HuH-7 (cell line): Measurements from ENCODE around the gene PRM1.

Experiments used
- DNase-seq: peaks from one replicate; pipeline ENCODE4 v3.0.0; 2011; ENCODE audit warnings: low spot score

PRM1 gene

DNA sequence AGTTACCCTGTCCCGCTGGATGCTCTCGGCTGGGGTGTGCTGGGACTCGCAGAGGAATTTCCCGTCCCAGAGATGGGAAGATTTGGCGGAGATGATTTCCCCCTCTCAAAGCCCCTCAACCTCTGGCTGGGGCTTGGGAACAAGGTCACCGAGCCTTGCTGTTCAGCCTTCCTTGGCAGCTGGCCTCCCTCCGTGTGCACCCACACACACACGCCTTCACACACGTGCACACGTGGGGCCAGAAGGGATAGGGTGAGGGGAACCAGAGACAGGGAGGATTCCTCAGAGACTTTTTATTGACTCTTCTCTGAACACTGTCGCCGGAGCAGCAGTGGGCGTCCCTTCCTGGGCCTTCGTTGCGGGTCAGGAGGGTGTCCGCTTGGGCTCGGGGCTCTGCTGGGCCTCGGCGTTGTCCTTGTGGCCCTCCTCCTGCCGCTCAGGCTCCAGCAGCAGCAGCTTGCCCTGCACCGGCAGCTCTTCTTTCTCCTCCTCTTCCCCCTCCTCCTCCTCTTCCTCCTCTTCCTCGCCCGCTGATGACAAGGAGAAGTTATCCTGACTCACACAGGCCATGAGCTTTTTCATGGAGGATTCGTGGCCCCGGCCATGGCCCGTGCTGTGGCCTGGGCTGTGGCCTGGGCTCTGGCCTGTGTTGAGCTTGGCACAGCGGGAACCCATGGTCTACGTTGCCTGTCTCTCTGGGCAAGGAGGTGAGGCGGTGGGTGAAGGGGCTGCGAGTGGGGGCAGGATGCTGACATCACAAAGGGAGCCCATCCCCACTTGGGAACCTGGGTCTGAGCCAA, 8.0 kb downstream of the PRM1 start, which contains the start of gene PRM3:
PRM3 (minus strand) TSS at position 709 of the 800 bp plus-strand sequence; CDS start at position 675, 34 bp downstream.
- DNase-seq, result no peak

DNA sequence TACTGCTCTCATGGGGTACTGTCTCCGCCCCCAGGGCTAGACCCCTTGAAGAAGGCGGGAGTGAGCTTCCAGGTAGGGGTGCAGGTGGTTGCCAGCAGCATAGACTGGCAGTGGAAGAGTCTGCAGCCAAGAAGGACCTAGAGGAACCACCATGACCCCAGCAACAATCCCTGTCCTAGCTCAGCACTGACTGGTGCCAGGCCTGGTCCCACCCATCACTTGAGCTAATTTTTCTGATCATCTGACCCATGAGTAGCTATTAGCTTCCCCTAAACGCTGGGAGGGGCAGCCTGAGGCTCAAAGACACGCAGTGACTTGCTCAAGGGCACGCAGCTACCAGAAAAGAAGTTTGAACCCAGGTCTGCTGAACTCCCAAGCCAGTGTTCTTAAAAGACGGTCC, 8.6 kb downstream of the PRM1 start:
- DNase-seq, result no peak

DNA sequence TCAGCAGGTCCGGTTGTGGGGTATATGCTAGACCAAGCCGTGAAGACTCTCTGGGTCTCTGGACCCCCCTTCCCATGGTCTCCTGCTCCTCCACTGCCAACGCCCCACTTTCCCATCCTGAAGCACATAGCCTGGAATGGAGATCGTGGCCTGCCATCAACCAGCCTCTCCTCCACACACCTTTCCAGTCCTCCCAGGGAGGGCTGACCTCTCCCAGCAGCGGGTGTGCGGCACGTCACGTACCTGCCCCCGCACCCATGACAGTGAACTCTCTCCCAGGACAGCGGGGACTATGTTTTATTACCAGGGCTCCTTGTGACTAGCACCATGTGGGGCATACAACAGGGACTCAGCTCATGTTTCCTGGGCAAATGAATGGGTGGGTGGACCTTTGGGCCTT, 9.5 kb downstream of the PRM1 start:
- DNase-seq, result no peak

DNA sequence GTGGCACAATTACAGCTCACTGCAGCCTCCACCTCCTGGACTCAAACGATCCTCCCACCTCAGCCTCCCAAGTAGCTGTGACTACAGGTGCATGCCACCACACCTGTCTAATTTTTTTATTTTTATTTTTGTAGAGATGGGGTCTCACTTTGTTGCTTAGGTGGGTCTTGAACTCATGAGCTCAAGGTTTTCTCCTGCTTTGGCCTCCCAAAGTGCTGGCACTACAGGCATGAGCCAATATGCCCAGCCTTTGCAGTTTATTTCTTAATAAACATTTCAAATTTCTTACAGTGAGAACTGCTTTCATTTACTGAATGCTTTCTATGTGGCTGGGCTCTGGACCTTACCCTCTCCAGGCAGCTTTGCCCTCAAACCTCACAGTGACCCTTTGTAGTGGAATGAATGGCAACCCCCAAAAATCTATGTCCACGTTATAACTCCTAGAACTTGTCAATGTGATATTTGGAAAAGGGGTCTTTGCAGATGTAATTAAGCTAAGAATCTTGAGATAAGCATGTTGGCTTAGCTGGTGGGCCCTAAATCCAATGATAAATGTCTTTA, 10.4 kb downstream of the PRM1 start:
- DNase-seq, result no peak

DNA sequence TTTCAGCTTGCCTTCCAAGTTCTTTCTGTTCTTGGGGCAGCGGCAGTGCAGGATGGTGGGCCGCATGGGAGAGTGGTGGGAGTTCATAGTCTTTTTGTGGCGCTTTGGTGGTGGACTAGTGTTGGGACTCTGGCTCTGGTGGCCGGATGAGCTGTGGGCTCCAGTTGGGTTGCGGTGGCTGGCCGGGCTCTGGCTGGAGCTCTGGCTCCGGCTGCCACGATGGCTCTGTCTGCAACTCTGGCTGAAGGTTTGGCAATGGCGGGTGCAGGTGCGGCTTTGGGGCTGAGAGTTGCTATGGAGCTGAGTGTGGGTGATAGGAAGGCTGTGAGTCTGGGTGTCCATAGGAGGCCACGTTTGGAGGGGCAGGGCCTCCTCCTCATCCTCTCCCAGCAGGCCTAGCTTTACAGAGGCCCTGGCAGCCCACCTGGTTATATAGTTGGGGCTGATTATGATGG, 12.2 kb downstream of the PRM1 start, which contains the start of gene TNP2:
TNP2 (minus strand) TSS at position 405 of the 455 bp plus-strand sequence; CDS start at position 342, 63 bp downstream.
- DNase-seq, result no peak

DNA sequence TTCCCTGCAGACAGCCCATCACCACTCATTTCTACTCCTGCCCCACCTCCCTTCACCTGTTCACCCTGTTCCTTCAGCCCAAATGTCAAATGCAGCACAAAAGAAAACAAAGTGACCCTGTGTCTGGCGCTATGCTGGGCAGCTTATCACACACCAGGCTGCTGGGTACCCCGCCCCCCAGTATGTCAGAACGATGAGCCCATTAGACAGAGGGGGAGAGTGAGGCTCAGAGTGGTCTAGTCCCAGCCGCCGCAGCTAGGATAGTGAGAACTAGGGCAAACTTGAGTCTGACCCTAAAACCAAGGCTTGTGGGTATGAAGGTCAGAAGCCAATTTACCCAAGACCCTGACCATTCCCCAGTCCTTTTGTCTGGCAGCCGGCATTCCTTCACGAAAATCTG, 16.0 kb downstream of the PRM1 start:
- DNase-seq, result no peak

DNA sequence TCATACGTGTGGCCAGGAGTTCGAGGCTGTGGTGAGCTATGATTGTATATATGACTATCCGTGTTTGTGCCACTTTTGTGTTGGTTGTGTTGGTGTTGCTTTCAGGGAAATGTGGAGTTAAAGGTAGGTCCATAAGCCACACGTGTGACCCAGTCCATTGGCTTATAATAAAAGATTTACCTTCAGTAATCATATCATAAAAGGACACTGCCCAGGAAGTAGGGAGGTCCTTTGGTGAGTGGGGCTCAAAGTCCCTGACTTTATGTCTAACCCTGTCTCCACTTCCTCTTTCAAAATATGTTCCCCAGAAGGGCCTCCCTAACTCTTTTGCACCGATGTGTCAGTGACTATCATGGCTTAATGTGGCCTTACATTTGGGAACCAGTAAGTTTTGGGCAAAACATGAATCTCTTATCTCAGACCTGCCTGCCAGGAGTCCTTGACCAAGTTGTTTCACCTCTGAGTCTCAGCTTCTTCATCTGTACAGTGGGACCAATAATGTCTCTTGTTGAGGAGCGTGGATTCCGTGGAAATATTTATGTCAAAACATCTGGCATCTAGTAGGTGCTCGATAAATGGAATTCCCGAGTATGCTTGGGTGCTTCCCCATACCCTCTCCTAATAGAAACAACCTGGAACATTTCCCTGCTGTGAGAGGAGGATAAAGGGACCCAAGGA, 16.8 kb downstream of the PRM1 start:
- no peak for DNase-seq

DNA sequence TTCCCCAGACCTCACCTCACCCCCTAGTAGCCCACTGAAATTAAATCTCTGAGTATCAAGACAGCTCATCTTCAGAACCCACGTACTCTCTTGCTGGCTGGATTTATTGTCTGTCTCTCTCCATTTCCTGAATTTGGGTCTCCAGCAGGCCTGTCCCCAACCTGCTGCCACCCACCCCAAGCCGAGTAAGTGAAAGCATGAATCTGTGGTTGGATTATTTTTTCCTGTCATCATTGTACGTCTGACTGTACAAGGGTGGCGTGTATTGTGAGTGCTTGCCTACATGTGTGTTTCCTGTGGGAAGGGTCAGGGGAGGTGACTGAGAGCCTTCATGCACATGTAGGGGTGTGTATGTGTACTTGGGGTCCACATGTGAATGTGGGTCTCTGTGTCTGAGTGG, 17.4 kb downstream of the PRM1 start:
- no peak for DNase-seq

DNA sequence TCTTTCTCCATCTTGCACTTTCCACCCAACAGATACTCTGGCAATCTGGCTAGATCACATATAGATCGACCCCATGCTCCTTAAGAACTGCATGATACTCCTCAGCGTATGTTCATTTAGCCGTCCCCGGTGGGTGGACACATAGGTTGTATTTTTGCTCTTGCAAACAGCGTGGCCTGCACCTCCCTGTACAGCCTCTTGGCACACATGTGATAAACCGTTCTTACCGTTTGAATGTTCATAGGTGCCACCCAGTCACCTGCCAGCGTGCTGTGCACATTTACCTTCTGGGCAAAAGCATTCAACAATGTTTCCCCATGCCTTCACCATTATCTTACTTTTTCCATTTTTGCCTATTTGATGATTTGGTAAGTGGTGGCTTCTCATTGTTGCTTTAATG, 18.2 kb downstream of the PRM1 start:
- DNase-seq, result no peak

DNA sequence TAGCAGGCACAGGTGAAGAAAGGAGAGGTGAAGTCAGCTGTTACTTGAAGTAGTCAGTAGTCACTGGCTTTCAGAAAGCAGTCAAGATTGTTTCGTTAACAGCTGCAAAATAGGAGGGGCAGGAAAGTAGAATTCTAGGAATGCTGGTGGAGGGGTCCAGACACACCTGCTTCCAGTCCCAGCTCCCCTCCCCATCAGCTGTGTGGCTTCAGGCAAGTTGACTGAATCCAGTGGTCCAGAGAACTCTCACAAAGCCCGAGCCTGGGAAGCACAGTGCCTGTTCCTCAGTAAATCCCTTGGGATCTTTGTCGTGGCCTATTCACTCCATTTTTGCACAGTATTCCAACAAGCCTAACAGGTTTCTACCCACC, 20.5 kb downstream of the PRM1 start:
- no peak for DNase-seq

DNA sequence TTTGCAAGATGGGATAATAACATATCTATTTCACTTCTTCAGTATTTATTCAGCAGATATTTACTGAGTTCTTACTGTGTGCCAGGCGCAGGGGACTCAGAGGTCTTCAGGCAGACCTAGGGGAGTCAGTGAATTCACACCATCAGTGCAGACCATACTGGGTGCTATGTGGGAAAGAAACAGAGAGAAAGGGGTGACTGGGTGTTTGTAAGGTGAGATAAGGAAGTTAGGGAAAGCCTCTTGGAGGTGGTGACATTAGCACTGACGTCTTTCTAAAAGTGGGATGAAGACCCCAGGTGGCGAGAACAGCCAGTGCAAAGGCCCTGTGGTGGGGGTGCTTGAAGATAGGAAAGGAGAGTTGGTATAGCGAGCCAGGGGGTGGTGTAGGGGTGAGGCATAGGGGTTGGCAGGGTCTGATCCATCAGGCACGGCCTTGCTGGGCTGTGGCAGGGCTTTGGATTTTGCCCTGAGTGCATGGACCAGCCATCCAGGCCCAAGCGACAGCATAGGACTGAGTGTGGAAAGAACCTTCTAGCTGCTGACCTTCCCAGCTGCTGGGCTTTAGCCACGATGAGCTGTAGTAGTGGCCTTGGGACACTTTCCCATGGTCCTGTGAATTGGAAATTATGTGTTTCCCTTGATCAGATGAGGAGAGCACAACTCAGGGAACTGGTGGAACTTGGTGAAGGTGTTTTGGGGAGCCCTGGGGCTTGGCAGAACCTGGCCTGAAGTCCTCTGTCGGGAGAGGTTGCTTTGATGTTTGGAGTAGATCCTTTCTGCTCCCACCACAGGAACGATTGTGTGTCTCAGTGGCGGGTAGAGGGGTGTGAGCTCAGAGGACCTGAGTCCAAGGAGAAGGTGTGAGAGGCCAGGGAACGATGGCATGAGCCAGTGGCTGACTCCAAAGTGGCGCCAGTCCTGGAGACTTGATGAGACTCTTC, 21.2 kb downstream of the PRM1 start:
- no peak for DNase-seq

DNA sequence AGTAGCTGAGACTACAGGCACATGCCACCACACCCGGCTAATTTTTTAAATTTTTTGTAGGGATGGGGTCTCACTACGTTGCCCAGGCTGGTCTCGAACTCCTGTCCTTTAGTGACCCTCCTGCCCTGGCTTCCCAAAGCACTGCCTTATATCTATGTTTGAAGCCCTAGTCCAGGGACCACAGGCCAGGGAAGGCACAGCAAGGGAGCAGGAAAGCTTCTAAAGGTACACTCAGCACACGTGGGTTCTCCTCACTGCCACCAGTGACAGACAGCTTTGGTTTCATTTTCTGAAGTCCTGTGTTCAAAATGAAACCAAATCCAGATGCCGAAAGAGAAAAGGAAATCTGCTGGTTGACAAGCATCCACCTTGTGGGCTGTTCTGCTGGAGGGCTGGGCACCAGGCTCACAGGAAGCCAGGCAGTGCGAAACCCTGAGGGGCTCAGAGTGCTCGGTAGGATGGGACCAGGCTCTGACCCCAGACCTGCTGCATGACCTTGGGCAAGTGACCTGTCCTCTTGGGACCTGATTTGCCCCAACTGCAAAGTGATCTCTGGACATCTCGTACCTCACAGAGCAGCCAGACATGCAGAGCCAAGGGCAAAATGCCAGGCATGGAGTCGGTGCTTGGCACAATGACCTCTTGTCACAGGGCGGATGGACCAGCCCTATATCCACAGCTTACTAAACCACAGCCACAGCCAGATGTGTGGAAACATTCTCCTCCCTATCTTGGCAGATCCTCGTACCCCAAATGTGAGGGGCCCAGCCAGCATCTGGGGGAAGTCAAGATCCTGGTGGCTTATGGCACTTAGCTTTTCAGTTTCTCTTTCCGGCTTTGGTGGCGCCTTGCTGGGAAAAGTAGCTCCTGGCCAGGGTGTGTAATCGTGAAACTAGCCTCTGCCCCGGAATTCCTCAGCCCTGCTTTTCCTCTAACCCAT, 22.3 kb downstream of the PRM1 start:
- DNase-seq, result no peak

DNA sequence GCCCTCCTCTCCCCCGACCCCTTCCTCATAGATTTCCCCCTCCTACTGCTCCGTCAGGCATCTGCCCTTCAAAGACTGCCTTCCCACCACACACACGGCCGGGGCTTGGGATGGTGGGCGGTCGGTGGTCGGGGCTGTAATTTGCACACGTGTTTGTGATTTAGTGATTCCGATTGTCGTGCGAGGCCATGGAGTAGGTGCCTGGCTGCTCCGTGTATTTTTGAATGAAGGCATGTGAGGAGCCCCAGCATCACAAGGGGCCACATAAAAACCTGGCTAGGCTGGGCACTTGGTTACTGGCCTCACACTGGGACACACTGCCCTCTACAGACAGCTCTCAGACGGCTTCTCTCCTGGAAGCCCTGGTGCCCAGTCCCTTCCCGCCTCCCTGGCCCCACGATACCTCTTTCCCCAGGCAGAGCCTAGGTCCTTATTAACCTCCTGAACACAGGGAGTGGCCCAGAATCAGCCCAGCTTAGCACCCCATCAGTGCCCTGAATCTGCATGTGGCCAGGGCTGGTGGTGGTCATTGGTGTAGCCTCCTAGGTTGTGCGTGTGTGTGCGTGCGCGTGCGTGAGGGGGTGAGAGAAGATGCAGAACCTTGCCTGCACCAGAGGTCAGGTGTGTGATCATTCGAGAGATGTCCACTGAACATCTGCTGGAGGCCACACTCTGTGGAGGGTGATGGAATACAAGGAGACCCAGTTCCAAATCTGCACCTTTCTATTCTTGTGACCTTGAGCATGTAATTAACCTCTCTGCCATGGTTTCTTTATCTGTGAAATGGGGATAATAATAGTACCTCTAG, 23.8 kb downstream of the PRM1 start:
- peak; percentile 85 for DNase-seq

DNA sequence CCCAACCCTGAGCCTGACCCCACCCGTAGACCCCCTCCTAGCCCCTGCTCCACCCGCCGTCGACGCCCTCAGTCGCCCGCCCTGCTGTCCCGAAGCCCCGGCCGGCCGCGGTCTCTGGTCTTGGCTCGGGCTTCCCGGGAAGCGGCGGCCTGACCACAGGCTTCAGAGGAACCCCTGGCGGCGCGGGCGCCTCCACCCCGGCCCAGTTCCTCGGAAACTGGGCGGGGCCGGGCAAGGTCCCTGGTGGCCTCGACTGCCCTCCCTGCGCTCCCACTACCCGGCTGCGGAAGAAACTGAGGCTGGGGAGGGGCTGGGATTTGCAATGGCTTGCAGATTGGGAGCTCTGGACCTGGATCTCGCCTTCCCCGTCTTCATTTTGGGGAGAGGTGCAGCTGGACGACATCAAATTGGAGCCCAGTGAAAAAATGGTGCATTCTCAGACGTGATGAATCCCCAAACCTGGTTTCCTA, 24.4 kb downstream of the PRM1 start:
- no peak for DNase-seq

DNA sequence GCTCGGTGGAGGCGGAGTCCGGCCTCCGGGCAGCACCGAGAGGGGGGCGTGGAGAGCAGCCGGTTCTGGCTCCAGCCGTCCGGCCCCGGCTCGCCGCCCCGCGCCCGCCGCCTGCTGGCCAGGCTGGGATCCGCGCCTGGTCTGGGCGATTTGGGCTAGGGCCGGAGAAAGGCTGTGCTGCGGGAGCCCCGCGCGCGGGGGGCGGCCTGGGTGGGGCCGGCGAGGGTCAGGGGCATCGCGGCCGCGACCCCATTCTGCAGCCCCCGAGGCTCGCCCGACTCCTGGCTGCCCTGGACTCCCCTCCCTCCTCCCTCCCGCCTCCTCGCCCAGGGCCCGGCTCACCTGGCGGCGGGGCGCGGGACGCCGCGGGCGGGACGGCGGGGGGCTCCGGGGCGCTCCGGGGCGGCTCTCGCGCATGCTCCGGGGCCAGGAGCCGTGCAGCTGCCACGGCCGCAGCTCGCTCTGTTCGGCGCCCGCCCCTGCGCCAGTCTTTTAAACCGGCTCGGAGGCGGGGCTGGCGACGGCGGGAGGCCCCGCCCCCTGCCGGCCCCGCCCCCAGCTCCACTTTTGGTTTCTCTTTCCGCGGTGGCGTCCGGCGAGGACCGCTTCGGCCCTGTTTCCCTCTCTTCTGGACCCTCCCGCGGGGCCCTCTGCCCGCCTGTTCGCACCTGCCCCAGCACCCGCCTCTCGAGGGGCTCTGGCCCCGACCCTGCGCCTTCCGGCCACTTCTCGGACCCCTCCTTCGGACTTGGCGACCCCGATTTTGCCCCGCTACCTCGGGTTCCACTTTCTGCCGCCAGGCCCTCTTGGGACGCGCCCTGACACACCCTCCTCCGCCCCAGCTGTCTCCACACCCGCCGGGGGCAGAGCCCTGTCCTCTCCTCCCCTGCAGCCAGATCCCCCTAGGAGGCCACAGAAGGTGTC, 25.1 kb downstream of the PRM1 start, which contains the start of gene SOCS1:
SOCS1 (minus strand) TSS at position 468 of the 924 bp plus-strand sequence. CDS start 726 bp downstream, outside the sequence.
- peak; percentile 82 for DNase-seq

DNA sequence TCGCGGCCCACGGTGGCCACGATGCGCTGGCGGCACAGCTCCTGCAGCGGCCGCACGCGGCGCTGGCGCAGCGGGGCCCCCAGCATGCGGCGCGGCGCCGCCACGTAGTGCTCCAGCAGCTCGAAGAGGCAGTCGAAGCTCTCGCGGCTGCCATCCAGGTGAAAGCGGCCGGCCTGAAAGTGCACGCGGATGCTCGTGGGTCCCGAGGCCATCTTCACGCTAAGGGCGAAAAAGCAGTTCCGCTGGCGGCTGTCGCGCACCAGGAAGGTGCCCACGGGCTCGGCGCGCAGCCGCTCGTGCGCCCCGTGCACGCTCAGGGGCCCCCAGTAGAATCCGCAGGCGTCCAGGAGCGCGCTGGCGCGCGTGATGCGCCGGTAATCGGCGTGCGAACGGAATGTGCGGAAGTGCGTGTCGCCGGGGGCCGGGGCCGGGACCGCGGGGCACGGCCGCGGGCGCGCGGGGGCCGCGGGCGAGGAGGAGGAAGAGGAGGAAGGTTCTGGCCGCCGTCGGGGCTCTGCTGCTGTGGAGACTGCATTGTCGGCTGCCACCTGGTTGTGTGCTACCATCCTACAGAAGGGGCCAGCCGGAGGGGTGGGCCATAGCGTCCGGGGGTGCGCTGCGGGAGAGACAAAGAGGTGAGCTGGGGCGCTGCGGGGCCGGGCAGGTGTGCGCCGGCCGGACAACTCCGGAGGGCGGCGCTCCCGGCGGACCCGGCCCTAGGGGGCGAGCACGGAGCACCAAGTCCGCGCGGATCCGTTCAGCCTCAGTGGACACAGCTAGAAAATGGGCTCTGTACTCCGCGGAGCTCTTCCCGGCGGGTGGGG, 26.0 kb downstream of the PRM1 start:
- DNase-seq, result no peak
